Stimulated activated CD8-positive, alpha-beta memory T cell treated with anti-CD3 and anti-CD28 coated beads, Interleukin-4, amount 100 ng/mL, for 24 hours (primary cell): ENCODE measurements around the gene PEX14.

Experiments
- DNase-seq: peaks from one replicate; pipeline ENCODE4 v3.0.0-alpha.2; 2020; ENCODE audit warnings: low read depth

The PEX14 gene

DNA sequence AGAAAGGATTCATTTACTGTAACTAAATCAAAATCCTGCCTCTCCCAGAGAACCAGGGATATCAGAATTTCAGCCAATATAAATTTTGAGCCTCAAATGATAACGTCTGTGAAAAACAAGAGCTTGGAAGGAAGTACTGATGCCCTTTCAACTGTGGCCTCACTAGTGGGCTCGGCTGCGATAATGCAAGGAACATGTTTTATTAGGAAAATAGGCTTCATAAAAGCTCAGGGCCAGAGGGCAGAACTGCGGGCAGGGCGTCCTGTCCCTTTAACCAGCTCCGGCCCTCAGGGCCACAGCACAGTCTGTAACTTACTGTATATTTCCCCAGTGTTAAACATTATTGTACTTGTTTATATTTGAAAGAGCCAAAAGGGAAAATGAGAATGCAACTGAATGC, 122.0 kb downstream of the PEX14 start:
- DNase-seq = no peak

- DNase-seq = no peak
Measured at GRCh38 chr1:10597492-10598388, 123.0 kb downstream of the PEX14 start.

GRCh38 chr1:10598389-10598702, 123.6 kb downstream of the PEX14 start:
- DNase-seq = no peak

DNA sequence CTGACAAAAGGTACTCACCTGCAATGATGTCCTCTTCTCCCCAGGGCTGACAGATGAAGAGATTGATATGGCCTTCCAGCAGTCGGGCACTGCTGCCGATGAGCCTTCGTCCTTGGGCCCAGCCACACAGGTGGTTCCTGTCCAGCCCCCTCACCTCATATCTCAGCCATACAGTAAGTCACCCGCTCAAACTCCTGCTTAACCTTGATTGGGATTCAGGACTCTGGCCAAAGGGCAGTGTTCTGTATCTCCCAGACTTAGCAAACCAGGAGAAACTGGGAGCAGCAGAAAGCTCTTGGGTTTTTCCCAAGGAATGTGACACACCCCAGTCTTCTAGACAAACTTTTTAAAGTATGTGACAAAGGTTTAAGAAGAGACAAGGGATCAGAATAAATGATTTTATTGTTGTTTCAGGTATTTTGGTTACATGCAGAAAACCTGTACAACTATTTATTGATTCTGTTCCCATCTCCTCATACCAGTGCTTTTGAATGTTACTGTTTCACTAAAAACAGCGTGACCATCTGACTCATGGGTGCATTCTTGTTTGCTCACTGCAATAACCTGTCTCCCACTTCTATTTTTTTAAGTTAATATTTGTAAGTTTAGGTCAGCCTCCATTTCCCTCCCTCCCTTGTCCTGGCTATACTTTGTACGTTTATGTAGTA, 124.6 kb downstream of the PEX14 start:
- DNase-seq = no peak

DNA sequence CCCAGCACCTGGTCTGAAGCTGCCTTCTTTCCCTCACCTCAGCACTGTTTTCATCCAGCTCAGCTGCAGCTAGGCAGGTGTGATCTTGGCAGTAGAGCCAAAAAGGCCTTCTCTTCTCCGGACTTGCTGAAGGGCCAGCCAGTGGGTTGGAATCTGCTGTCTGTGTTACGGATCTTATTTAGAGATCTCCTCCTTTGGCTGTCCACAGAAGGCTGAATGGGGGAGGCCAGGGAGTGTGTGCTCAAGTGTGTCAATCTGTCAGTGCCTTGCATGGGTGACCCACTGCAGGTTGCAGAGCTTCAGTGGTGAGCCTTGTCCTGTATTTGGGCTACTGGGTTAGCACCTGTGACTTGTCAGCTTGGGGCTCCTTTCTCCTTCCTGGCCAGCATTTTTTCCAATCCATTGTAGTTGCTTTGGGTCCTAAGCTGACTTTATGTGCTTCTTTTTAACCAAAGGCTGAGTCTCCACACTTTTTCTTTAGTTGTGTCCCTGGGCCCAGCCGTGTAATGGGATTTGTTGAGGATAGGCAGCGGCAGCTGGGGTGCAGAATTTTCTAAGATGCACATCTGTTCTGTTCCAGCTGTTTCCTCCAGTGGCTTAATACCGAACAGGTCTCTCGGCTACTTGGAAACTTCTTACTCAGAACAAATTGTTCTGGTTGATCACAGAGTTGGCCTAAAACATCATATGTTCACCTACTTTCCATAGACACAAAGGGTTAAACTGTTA, 126.8 kb downstream of the PEX14 start:
- no peak for DNase-seq

DNA sequence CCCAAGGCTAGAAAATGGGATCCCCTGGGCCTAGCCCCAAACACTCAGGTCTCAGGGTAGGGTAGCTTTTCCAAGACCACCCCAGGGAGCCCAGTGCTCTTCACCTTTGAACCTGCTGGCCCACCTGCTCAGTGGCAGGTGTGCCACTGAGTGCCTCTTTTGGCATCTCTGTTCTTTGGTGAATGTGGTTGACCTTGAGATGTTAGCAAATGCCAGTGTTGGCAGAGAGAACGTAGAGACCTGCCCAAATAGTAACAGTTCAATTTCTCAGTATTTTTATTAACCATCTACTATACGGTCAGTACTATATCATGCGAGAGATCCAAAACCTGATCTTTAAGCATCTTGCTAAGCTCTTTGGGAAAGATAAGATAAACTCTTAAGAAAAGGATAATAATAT, 128.2 kb downstream of the PEX14 start:
- DNase-seq = no peak

DNA sequence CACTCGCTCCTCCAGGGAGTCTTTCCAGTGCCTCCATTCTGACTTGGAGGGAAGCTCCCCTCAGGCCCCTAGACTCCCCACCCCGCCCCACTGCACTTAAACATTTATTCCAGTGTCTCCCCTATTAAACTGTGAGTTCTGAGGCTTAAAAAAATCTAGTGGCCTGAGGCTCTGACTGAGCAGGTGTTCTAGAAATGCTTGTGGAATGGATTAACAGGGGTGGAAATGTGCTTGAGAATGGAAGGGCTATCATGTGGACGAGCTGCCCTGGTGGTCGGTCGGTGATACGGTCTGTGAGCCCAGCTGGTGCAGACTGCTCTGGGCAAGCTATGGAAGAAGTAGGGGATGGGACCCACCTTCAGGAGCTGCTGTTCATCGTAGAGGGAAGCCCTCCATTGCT, 130.2 kb downstream of the PEX14 start:
- DNase-seq = no peak

- DNase-seq = no peak
Measured at GRCh38 chr1:10606064-10606463, 131.3 kb downstream of the PEX14 start.

GRCh38 chr1:10607228-10607627, 132.5 kb downstream of the PEX14 start:
- DNase-seq = no peak

DNA sequence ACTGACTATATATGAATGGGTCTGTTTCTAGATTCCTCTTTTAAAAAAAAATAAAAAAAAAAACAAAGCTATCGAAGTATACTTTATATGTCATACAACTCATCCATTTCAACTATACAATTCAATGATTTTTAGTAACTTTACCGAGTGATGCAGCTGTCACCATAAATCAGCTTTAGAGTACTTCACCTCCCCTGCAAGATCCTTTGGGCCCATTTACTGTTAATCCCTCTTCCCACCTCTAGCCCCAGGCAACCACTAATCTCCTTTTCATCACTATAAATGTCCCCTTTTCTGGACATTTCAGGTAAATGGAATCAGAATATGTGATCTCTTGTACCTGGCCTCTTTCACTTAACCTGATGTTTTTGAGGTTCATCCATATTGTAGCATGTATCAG, 133.9 kb downstream of the PEX14 start:
- no peak for DNase-seq

- no peak for DNase-seq
Measured at GRCh38 chr1:10610901-10611600, 136.3 kb downstream of the PEX14 start.

DNA sequence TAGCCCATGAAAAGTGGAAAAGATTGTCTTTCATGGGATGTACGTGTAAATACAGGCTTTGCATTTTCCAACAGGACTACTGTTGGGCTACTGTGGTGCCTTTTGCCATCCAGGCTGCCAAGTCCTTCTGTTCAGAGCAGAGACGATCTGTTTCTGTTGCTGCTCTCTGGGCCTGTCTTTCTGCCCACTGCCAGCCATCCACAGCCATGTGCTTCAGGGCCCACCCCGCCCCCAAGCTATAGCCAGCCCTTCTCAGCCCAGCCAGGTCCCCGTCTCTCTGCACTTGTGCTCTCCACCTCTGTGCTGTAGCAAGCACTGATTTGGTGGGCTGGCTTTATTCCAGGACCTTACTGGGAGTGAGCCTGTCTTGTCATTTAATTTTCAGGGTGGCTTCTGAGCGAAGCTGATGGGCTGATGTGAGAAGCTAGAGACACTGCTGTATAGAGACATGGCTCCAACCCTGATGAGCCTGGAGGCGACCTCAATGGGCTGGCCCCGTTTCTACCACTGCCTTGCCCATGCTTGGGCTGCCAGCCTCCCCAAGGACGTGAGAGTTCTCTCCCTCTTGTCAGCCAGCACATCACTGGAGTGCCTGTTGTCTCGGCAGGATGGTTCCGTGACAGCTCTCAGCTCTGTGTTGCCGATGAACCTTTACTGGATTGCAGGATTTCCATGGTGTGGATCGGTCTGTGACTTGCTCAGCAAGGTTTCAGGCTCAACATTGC, 137.8 kb downstream of the PEX14 start:
- no peak for DNase-seq

GRCh38 chr1:10613340-10613739, 138.6 kb downstream of the PEX14 start:
- no peak for DNase-seq

DNA sequence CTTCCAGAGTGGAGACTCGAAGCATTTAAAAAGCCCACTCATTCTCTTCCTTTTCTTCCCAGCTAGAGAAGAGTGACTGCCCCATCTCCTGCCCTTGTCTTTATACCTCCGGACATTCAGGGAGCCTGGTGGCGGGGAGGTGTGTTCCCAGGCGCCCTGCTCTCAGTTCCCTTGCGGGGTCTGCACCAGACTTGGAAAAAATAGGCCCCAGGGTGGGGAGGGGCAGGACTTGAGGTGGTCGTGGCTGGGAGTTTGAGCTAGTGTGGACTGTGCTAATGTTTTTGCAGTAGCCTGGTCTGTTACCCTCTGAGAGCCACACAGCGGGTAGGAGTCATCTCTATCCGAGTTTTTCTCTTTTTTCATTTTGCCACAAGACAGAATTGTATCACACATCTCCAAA, 139.1 kb downstream of the PEX14 start:
- no peak for DNase-seq

GRCh38 chr1:10614377-10615225, 139.9 kb downstream of the PEX14 start:
- no peak for DNase-seq

GRCh38 chr1:10615332-10615731, 140.6 kb downstream of the PEX14 start:
- DNase-seq = no peak

GRCh38 chr1:10615932-10616671, 141.4 kb downstream of the PEX14 start:
- no peak for DNase-seq

DNA sequence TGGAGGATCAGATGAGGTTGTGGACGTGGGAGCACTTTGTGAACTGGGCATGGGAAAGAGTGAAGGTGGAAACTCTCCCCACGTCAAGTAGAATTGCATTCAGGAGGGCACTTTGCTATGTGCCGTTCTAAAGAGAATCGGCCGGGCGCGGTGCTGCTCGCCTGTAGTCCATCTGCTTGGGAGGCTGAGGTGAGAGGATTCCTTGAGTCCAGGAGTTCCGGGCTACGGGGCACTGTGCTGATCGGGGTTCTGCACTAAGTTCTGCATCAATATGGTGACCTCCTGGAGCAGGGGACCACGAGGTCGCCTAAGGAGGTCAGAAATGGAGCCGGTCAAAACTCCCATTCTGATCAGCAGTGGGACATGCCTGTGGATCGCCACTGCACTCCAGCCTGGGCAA, 141.9 kb downstream of the PEX14 start:
- DNase-seq = no peak

DNA sequence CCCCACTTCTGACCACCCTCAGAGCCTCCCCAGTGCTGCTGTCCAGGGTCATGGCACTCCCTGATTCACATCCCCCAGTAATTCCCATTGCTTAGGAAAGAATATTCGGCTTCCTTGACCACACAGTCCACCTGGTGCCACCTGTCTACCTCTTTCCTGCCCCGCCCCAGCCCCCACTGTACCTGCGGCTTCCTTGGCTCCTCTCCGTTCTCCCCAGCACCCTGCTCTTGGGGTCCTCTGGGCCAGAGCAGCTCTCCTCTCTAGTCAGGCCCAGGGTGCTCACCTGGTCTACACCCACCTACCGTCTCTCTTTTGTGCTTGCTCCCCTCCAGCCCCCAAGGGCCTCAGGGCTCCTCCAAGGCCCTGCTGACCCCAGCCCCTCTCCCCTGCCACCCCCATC, 142.6 kb downstream of the PEX14 start:
- DNase-seq = no peak
